Thyroid gland (tissue), 4 donors: Measurements from ENCODE around the gene BCCIP. TPM values are rescaled to one million over a fixed set of nuclear protein-coding genes. Genes with fewer than 3 reads are reported as not detected.

Source experiments
- DNase-seq, 2 donors: peaks; one replicate each; pipeline ENCODE4 v3.0.0-alpha.2; 2019
- H3K27ac ChIP-seq, 3 donors: fragments of 200-600 bp; sonication (generic); 1 replicate in 2 of 3; 2 replicates in 1 of 3; pipeline ENCODE4 v1.5.1; 2016 to 2019; ENCODE audit warnings: mild to moderate bottlenecking in 1 of 3, moderate library complexity in 1 of 3
- H3K27me3 ChIP-seq: fragments of 200-600 bp; sonication (generic); one replicate; pipeline ENCODE4 v1.5.1; 2019
- H3K36me3 ChIP-seq, 2 donors: fragments of 200-600 bp; sonication (generic); one replicate each; pipeline ENCODE4 v1.5.1; 2016 to 2019
- H3K4me1 ChIP-seq, 2 donors: fragments of 200-600 bp; sonication (generic); one replicate each; pipeline ENCODE4 v1.5.1; 2017 to 2019
- H3K4me3 ChIP-seq, 3 donors: fragments of 200-600 bp; sonication (generic); replicated peaks in 1 of 3; 1 replicate in 2 of 3; 2 replicates in 1 of 3; pipeline ENCODE4 v1.5.1; 2016; ENCODE audit warnings: mild to moderate bottlenecking in 1 of 3
- H3K9me3 ChIP-seq: fragments of 200-600 bp; sonication (generic); one replicate; pipeline ENCODE4 v1.5.1; 2017
- CTCF ChIP-seq, 6 experiments: fragments of 200-600 bp in 3 of 6; fragments of 450-650 bp in 3 of 6; sonication (generic) in 3 of 6; IDR thresholded peaks; one replicate each; pipeline ENCODE4 v1.5.1; 2016 to 2019; ENCODE audit warnings: antibody characterized with exemption in 6 of 6, mild to moderate bottlenecking in 2 of 6, inconsistent platforms in 1 of 6, moderate library complexity in 1 of 6
- POLR2A ChIP-seq, 2 donors: fragments of 450-650 bp; IDR thresholded peaks; one replicate each; pipeline ENCODE4 v1.6.1; 2017; ENCODE audit warnings: antibody characterized with exemption in 2 of 2, mild to moderate bottlenecking in 2 of 2, moderate library complexity in 1 of 2
- WGBS, 2 donors: methylation state at CpG; one replicate each; pipeline ENCODE4 v1.1.5; 2017; 5-methylcytosine and 5-hydroxymethylcytosine counted together
- intact Hi-C: fragments of 100-400 bp; cut with DNase I; formaldehyde crosslinking; loops from one replicate; pipeline ENCODE4 v1.15.1; 2023
- total RNA-seq, 4 donors: library from RNA; depleted of rRNA; stranded (reverse); fragments of >200 nt; gene quantifications; one replicate each; pipeline ENCODE4 v1.2.3, GENCODE V29; 2016

BCCIP gene
- total RNA-seq, 4 donors from 2014 or later: 38.6 to 52.1 (median 42.3) TPM

GRCh38 chr10:125871338-125871737, 48.0 kb downstream of the BCCIP start:
- Histone ChIP-seq H3K4me1 (no peaks in the 10 kb centered on the region), H3K36me3 (peaks cover 0 to 6% of the 10 kb centered on the region in 2 donors), H3K9me3 (no peaks in the 10 kb centered on the region), H3K27ac (no peak overlapping the region), H3K4me3 (no peak overlapping the region), H3K27me3 (no peaks in the 10 kb centered on the region)
- DNase-seq: no peak
- TF ChIP-seq POLR2A (IDR thresholded peaks at IDR 0.05): no peak
- TF ChIP-seq CTCF (IDR thresholded peaks at IDR 0.05): no peak
- intact Hi-C loops: no loop called here
- WGBS, 2 donors: 88 to 89% methylated on average over 4 of the region's 4 CpGs

- Histone ChIP-seq H3K27me3 (no peaks in the 10 kb centered on the region), H3K4me3 (no peak overlapping the region), H3K4me1 (no peaks in the 10 kb centered on the region), H3K9me3 (no peaks in the 10 kb centered on the region), H3K27ac (no peak overlapping the region), H3K36me3 (peaks cover 0 to 4% of the 10 kb centered on the region in 2 donors)
- 87 to 92% methylated on average over 11 of the region's 11 CpGs for WGBS, 2 donors
- intact Hi-C loops: no loop called here
- no peak for DNase-seq
- no peak for TF ChIP-seq POLR2A (IDR thresholded peaks at IDR 0.05)
- no peak for TF ChIP-seq CTCF (IDR thresholded peaks at IDR 0.05)
These were observed 55.9 kb downstream of the BCCIP start for GRCh38 chr10:125878957-125879835.

GRCh38 chr10:125880719-125881118, 57.4 kb downstream of the BCCIP start:
- 76 to 77% methylated on average over 6 of the region's 6 CpGs for WGBS, 2 donors
- intact Hi-C loops: no loop called here
- H3K36me3 ChIP-seq: peaks cover 0 to 4% of the 10 kb centered on the region in 2 donors
- no peak overlapping the region for H3K27ac ChIP-seq
- H3K27me3 ChIP-seq: no peaks in the 10 kb centered on the region
- no peaks in the 10 kb centered on the region for H3K4me1 ChIP-seq
- H3K9me3 ChIP-seq: no peaks in the 10 kb centered on the region
- DNase-seq: no peak
- H3K4me3 ChIP-seq: no peak overlapping the region
- TF ChIP-seq CTCF (IDR thresholded peaks at IDR 0.05) (no peak), POLR2A (IDR thresholded peaks at IDR 0.05) (no peak)

- DNase-seq: no peak
- Histone ChIP-seq H3K9me3 (no peaks in the 10 kb centered on the region), H3K27ac (no peak within 1 kb of the TSS), H3K4me3 (no peak within 1 kb of the TSS), H3K27me3 (no peaks in the 10 kb centered on the region), H3K4me1 (no peaks in the 10 kb centered on the region), H3K36me3 (peaks cover 0 to 4% of the 10 kb centered on the region in 2 donors)
- intact Hi-C loops: no loop called here
- WGBS, 2 donors: 79 to 87% methylated on average over 4 of the region's 4 CpGs
- no peak for TF ChIP-seq POLR2A (IDR thresholded peaks at IDR 0.05)
- no peak for TF ChIP-seq CTCF (IDR thresholded peaks at IDR 0.05)
These were observed 57.8 kb downstream of the BCCIP start, which contains the start of gene DHX32 for GRCh38 chr10:125881192-125881591. TSS of gene DHX32 (minus strand) at chr10:125881292. CDS start at chr10:125880824, 468 bp downstream.

- no peak overlapping the region for H3K27ac ChIP-seq
- TF ChIP-seq CTCF (IDR thresholded peaks at IDR 0.05) (no peak), POLR2A (IDR thresholded peaks at IDR 0.05) (no peak)
- 64 to 68% methylated on average over 1 of the region's 1 CpG for WGBS, 2 donors
These were observed 59.2 kb downstream of the BCCIP start for GRCh38 chr10:125882596-125882995.

More at GRCh38 chr10:125882596-125882995, 59.2 kb downstream of the BCCIP start:
- Histone ChIP-seq H3K4me3 (no peak overlapping the region), H3K4me1 (no peaks in the 10 kb centered on the region), H3K27me3 (no peaks in the 10 kb centered on the region), H3K36me3 (peaks cover 0 to 4% of the 10 kb centered on the region in 2 donors), H3K9me3 (no peaks in the 10 kb centered on the region)
- no peak for DNase-seq
- intact Hi-C loops: no loop called here
